AG09309 (cell line): ENCODE results near the gene CBLB.

Source experiments
- DNase-seq: peaks from one replicate; pipeline ENCODE4 v3.0.0-alpha.2; 2010; ENCODE audit warnings: low read depth
- H3K4me3 ChIP-seq: 2 replicates; pipeline ENCODE4 v1.5.1; 2011; ENCODE audit warnings: mild to moderate bottlenecking, low read depth, low read length, moderate library complexity; ENCODE audit not compliant: control insufficient read depth
- CTCF ChIP-seq: IDR thresholded peaks from 2 replicates; pipeline ENCODE4 v1.5.1; 2011; ENCODE audit warnings: mild to moderate bottlenecking, low read depth, low read length, inconsistent platforms; ENCODE audit not compliant: insufficient read depth, control insufficient read depth; ENCODE audit errors: missing control alignments

The CBLB gene

GRCh38 chr3:105891101-105891500 lies 22.3 kb upstream of the CBLB start:
- DNase-seq: no peak
- TF ChIP-seq CTCF: no peak
- H3K4me3 ChIP-seq: no peak overlapping the region

- no peak for TF ChIP-seq CTCF
- no peak overlapping the region for H3K4me3 ChIP-seq
- no peak for DNase-seq
These were observed 20.1 kb upstream of the CBLB start for GRCh38 chr3:105888621-105889579.

- no peak for DNase-seq
- no peak for TF ChIP-seq CTCF
These were observed 16.4 kb upstream of the CBLB start for GRCh38 chr3:105885256-105885655.

GRCh38 chr3:105883798-105884377 lies 15.1 kb upstream of the CBLB start:
- no peak for DNase-seq
- no peak for TF ChIP-seq CTCF
- no peak overlapping the region for H3K4me3 ChIP-seq

More at GRCh38 chr3:105885256-105885655, 16.4 kb upstream of the CBLB start:
- no peak overlapping the region for H3K4me3 ChIP-seq

- TF ChIP-seq CTCF: no peak
- DNase-seq: no peak
- H3K4me3 ChIP-seq: no peak overlapping the region
These were observed 12.0 kb upstream of the CBLB start for GRCh38 chr3:105880681-105881290.

- no peak overlapping the region for H3K4me3 ChIP-seq
- TF ChIP-seq CTCF: no peak
- no peak for DNase-seq
These were observed 9.2 kb upstream of the CBLB start for GRCh38 chr3:105878061-105878460.
